ENCODE results near the gene GFRA1. TPM values are rescaled to one million over a fixed set of nuclear protein-coding genes. Genes with fewer than 3 reads are reported as not detected.

Gene GFRA1
- total and polyA plus RNA-seq, 2 experiments from 2014 or later = 1.7 to 5.0 TPM

- no peak for DNase-seq (ENCODE audit: low read depth in 1 of 2, low spot score in 1 of 2)
- no peak for TF ChIP-seq CTCF (IDR thresholded peaks at IDR 0.05; ENCODE audit: low read depth, low read length)
- Histone ChIP-seq H3K27ac (no peak overlapping the region), H3K4me3 (no peak overlapping the region), H3K27me3 (no peaks in the 10 kb centered on the region), H3K9me3 (ENCODE audit: low read depth) (no peaks in the 10 kb centered on the region), H3K36me3 (no peaks in the 10 kb centered on the region), H3K4me1 (ENCODE audit: low read depth) (no peaks in the 10 kb centered on the region)
Measured at GRCh38 chr10:116246263-116246662, 26.7 kb downstream of the GFRA1 start.

- Histone ChIP-seq H3K27ac (no peak overlapping the region), H3K27me3 (no peaks in the 10 kb centered on the region), H3K4me1 (ENCODE audit: low read depth) (no peaks in the 10 kb centered on the region), H3K36me3 (no peaks in the 10 kb centered on the region), H3K4me3 (no peak overlapping the region), H3K9me3 (ENCODE audit: low read depth) (no peaks in the 10 kb centered on the region)
- TF ChIP-seq CTCF (IDR thresholded peaks at IDR 0.05; ENCODE audit: low read depth, low read length) = no peak
- no peak for DNase-seq (ENCODE audit: low read depth in 1 of 2, low spot score in 1 of 2)
Measured at GRCh38 chr10:116245156-116245555, 27.9 kb downstream of the GFRA1 start.

- DNase-seq (ENCODE audit: low read depth in 1 of 2, low spot score in 1 of 2) = no peak
- Histone ChIP-seq H3K4me3 (no peak overlapping the region), H3K36me3 (no peaks in the 10 kb centered on the region), H3K9me3 (ENCODE audit: low read depth) (no peaks in the 10 kb centered on the region), H3K4me1 (ENCODE audit: low read depth) (no peaks in the 10 kb centered on the region), H3K27me3 (no peaks in the 10 kb centered on the region), H3K27ac (no peak overlapping the region)
- TF ChIP-seq CTCF (IDR thresholded peaks at IDR 0.05; ENCODE audit: low read depth, low read length) = no peak
Measured at GRCh38 chr10:116241642-116242410, 31.2 kb downstream of the GFRA1 start.

GRCh38 chr10:116241085-116241484 is 31.9 kb downstream of the GFRA1 start:
- no peaks in the 10 kb centered on the region for H3K27me3 ChIP-seq
- TF ChIP-seq CTCF (IDR thresholded peaks at IDR 0.05; ENCODE audit: low read depth, low read length) = no peak
- no peak overlapping the region for H3K4me3 ChIP-seq
- no peaks in the 10 kb centered on the region for H3K36me3 ChIP-seq
- no peaks in the 10 kb centered on the region for H3K9me3 ChIP-seq (ENCODE audit: low read depth)
- no peak overlapping the region for H3K27ac ChIP-seq
- no peak for DNase-seq (ENCODE audit: low read depth in 1 of 2, low spot score in 1 of 2)
- no peaks in the 10 kb centered on the region for H3K4me1 ChIP-seq (ENCODE audit: low read depth)

GRCh38 chr10:116240157-116240950 is 32.7 kb downstream of the GFRA1 start:
- Histone ChIP-seq H3K9me3 (ENCODE audit: low read depth) (no peaks in the 10 kb centered on the region), H3K27ac (no peak overlapping the region), H3K4me3 (no peak overlapping the region), H3K36me3 (no peaks in the 10 kb centered on the region), H3K4me1 (ENCODE audit: low read depth) (no peaks in the 10 kb centered on the region), H3K27me3 (no peaks in the 10 kb centered on the region)
- no peak for DNase-seq (ENCODE audit: low read depth in 1 of 2, low spot score in 1 of 2)
- TF ChIP-seq CTCF (IDR thresholded peaks at IDR 0.05; ENCODE audit: low read depth, low read length) = no peak

Data from cardiac muscle cell (in vitro differentiated cells and primary cell).